HEK293 (cell line): ENCODE data around the gene NEK2.

ENCODE experiments used
- CTCF ChIP-seq: fragments of 450-650 bp; formaldehyde crosslinking; IDR thresholded peaks from 2 replicates; pipeline ENCODE4 v1.5.1; 2016; ENCODE audit warnings: missing biosample characterization, missing genetic modification characterization
- MEIS1 ChIP-seq: sonication (generic); formaldehyde crosslinking; IDR thresholded peaks from 2 replicates; pipeline ENCODE4 v1.8.1; 2022; ENCODE audit warnings: missing genetic modification reagents, mild to moderate bottlenecking, borderline replicate concordance
- PATZ1 ChIP-seq: fragments of 450-650 bp; formaldehyde crosslinking; IDR thresholded peaks from 2 replicates; pipeline ENCODE4 v1.5.1; 2016; ENCODE audit warnings: missing biosample characterization, missing genetic modification characterization
- ZNF239 ChIP-seq: fragments of 450-650 bp; formaldehyde crosslinking; IDR thresholded peaks from 2 replicates; pipeline ENCODE4 v1.5.1; 2016; ENCODE audit warnings: missing biosample characterization, missing genetic modification characterization

- TF ChIP-seq CTCF (tag by site-specific recombination) (no peak), ZNF239 (tag by site-specific recombination) (no peak), MEIS1 (CRISPR knock-in tag) (no peak), PATZ1 (tag by site-specific recombination) (no peak)
These were observed 35.7 kb downstream of the NEK2 start for GRCh38 chr1:211639475-211640300.
